ENCODE results near the gene MGARP.

The MGARP gene

GRCh38 chr4:139246166-139246565, 33.9 kb downstream of the MGARP start:
- in situ Hi-C loops (cut with HindIII; ENCODE audit: low sequenced_read_pairs) = no loop called here

- in situ Hi-C loops (cut with HindIII; ENCODE audit: low sequenced_read_pairs) = no loop called here
These were observed 34.4 kb downstream of the MGARP start for GRCh38 chr4:139245590-139245989.

- in situ Hi-C loops (cut with HindIII; ENCODE audit: low sequenced_read_pairs) = no loop called here
These were observed 36.3 kb downstream of the MGARP start for GRCh38 chr4:139243448-139244365.

GRCh38 chr4:139242511-139243051, 37.4 kb downstream of the MGARP start:
- in situ Hi-C loops (cut with HindIII; ENCODE audit: low sequenced_read_pairs) = no loop called here

GRCh38 chr4:139241784-139242151, 38.3 kb downstream of the MGARP start:
- in situ Hi-C loops (cut with HindIII; ENCODE audit: low sequenced_read_pairs) = no loop called here

- in situ Hi-C loops (cut with HindIII; ENCODE audit: low sequenced_read_pairs) = no loop called here
These were observed 38.8 kb downstream of the MGARP start for GRCh38 chr4:139241086-139241783.

GRCh38 chr4:139239127-139239772, 40.8 kb downstream of the MGARP start:
- in situ Hi-C loops (cut with HindIII; ENCODE audit: low sequenced_read_pairs) = no loop called here

GRCh38 chr4:139234253-139234652, 45.8 kb downstream of the MGARP start:
- in situ Hi-C loops (cut with HindIII; ENCODE audit: low sequenced_read_pairs) = no loop called here

- in situ Hi-C loops (cut with HindIII; ENCODE audit: low sequenced_read_pairs) = loop anchor here (5.0 kb wide), 3 partner anchors 37 to 103 kb away; partner anchors contain the start of genes NAA15 and NDUFC1
These were observed 50.4 kb downstream of the MGARP start for GRCh38 chr4:139229534-139230039.

GRCh38 chr4:139227729-139228404, 52.2 kb downstream of the MGARP start:
- in situ Hi-C loops (cut with HindIII; ENCODE audit: low sequenced_read_pairs) = loop anchor here (5.0 kb wide), 3 partner anchors 36 to 104 kb away; partner anchors contain the start of genes NAA15 and NDUFC1

- in situ Hi-C loops (cut with HindIII; ENCODE audit: low sequenced_read_pairs) = no loop called here
These were observed 56.2 kb downstream of the MGARP start for GRCh38 chr4:139223682-139224317.

GRCh38 chr4:139222215-139222614, 57.8 kb downstream of the MGARP start:
- in situ Hi-C loops (cut with HindIII; ENCODE audit: low sequenced_read_pairs) = no loop called here

- in situ Hi-C loops (cut with HindIII; ENCODE audit: low sequenced_read_pairs) = no loop called here
These were observed 58.3 kb downstream of the MGARP start for GRCh38 chr4:139221687-139222086.

GRCh38 chr4:139219450-139220055, 60.5 kb downstream of the MGARP start:
- in situ Hi-C loops (cut with HindIII; ENCODE audit: low sequenced_read_pairs) = no loop called here
